T-helper 9 cell (primary cell): ENCODE measurements around the gene GNG12.

Experiments used
- DNase-seq: peaks from one replicate; pipeline ENCODE4 v3.0.0-alpha.2; 2020

Gene GNG12

DNA sequence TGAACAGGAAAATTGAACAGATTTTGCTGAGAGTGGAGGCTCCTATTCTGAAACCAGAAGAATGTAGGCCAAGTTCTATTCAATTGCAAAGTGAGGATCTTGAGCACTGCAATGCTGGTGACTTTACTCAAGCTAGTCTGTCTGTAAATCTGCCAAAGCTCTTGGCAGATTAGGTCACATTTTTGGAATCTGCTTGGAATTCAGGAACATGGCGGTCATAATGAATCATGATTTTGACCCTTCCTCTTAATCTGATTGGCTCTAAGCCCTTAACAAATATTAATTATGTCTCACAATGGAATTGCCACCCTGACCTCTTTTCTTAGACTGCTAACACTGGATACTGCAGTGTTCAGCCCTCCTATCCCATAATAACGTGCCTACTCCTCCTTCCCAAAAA lies 7.2 kb upstream of the GNG12 start:
- DNase-seq = no peak

DNA sequence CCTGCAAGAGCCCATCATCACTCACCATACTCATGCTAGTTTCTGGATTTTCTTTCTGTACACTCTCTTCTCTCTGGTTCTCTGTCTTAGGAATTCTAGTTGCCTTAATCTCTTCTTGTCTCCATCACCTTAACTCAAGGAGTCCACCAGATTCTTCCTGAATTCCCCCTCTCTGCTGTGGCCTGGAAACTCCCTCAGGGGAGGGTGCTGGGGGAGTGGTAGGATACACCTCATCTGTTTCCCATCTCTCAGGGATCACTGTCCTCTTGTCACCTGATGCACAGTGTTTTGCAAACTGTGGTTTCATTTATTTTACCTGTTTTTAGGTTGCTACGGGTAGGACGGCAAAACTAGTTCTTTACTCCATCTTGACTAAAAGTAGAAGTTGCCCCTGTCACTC lies 6.6 kb upstream of the GNG12 start:
- DNase-seq = no peak

GRCh38 chr1:67838180-67838910 lies 5.1 kb upstream of the GNG12 start:
- DNase-seq = no peak

- no peak for DNase-seq
These were observed 3.5 kb upstream of the GNG12 start for GRCh38 chr1:67836769-67837168.

DNA sequence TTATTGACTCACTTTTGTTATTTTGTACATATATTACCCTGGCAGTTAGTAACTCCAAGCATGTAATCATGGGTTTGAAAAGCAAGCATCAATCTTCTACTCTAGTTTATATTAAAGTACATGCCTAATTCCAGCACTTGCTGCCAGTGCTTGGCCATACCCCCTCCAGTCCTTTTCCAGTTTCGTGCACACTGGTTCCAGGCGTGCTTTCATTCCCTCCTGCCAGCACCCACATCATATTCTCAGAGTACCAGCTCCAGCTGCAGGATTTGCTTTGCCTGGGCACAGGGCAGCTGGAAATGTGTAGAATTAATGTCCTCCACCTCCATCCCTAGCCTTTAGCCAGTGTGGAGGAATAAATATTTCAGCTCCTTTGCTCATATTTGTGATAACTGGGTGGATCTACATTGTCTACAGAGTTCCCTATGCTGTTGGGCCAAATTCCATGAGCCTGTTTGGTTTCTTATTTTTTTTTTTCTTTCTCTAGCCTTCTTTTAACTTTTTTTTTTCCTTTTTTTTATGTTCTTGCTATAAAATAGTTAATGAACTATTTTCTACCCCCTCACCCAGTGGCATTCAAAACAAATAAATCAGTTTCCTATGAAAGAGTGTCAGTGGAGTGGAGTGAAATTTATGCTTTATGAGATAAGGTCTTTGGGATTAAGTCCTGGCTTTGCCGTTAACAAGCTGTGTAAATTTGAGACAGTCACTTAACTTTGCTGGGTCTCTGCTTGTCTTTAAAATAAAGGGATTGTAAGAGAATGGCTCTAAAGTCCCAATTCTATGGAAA lies 2.6 kb upstream of the GNG12 start:
- DNase-seq = no peak

DNA sequence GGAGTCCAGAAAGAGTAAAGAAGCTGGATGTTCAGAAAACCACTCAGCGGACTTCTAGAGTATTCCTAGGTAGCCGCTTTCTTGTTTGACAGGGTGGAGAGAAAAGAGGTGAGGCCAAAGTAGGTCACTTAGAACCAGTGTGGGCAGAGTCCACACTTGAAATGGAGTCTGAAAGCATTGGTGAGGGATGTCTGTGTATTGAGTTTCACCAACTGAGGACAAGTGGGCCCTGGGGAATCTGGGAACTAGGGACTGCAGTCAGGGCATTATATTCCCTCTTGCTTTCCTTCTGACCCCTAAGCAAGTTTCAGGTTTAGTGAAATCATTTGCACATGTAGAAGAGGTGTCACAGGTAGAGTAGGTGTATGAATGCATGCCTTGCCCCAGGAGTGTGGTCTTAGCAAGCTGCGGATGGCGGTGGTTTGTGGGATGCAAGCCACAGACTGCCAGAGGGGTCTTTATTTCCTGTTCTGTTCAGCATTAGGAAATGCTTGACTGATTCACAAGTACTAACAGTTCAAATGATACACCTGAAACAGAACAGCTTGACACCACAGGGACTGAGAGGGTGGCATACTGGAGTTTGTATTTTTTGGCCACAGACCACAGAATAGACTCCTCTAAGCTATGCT lies 1.1 kb upstream of the GNG12 start:
- no peak for DNase-seq

DNA sequence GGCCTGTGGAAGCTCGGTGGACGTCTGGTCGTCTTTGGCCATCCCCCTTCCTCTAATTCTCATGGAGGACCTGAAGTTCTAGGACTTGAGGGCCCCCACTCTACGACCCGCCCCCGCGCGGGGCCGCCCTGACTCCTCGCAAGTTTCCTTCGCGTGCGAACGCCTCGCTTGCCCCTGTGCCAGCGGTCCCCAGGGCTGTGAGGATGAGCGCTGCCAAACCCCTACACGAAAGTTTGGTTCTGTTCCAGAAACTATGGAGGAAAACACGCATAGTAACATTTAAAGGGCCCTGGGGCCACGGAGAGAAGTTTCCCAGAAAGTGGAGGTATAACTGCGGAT lies 304 bp upstream of the GNG12 start:
- DNase-seq = no peak

- no peak for DNase-seq
These were observed 1.3 kb downstream of the GNG12 start for GRCh38 chr1:67831850-67832513.

GRCh38 chr1:67830928-67831830 lies 2.1 kb downstream of the GNG12 start:
- no peak for DNase-seq

GRCh38 chr1:67830226-67830625 lies 3.0 kb downstream of the GNG12 start:
- DNase-seq = no peak

DNA sequence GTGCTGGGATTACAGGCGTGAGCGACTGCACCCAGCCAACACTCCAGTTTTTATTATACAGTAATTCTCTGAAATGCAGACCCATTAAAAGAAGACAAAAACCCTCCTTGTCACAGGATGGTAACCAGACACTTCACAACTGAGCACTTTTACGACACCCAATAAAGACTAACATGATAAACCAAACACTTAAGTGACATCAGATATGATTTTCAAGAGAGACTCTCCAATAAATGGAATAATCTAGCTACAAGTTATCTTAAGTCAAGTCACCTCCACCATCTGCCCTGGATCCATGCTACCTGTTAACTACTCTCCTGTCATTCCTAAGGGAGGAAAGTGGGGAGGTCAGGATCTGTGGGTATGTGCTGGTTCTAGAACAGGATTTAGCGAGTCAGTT lies 5.6 kb downstream of the GNG12 start:
- no peak for DNase-seq

- DNase-seq = no peak
These were observed 7.7 kb downstream of the GNG12 start for GRCh38 chr1:67825591-67825990.

DNA sequence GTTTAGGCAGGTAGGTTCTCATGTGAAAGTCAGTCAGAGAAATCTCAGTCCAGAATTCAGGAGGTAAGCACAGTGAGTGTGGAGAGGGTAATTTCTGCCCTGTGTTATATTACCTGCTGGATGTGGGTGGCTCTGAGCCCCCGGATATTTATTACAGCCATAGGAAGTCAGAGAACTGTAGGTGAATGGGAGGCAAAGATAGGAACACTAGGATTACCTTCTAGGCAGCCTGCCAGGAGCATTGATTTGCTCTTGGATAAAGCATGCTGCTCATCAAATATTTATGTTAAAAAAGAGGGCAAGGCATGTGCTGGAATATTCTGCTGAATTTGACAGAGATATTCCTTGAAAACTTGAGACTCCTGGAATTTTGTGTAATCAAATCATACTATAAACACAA lies 8.5 kb downstream of the GNG12 start:
- DNase-seq = no peak

GRCh38 chr1:67823615-67824014 lies 9.7 kb downstream of the GNG12 start:
- DNase-seq = no peak

DNA sequence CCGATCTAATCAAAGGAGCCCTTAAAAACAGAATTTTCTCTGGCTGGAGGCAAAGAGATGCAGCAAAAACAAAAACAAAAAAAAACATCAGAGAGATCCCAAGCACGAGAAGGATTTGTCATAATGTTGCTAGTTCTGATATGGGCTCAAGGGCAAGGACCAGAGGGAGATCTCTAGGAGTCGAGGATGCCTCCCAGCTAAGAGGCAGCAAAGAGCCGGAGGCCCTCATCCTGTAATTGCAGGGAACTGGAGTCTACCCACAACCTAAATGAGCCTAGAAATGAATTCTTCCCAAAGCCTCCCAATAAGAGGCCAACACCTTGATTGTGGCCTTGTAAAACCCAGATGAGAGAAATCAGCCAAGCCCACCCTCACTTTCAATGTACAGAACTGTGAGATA lies 12.0 kb downstream of the GNG12 start:
- DNase-seq = no peak

DNA sequence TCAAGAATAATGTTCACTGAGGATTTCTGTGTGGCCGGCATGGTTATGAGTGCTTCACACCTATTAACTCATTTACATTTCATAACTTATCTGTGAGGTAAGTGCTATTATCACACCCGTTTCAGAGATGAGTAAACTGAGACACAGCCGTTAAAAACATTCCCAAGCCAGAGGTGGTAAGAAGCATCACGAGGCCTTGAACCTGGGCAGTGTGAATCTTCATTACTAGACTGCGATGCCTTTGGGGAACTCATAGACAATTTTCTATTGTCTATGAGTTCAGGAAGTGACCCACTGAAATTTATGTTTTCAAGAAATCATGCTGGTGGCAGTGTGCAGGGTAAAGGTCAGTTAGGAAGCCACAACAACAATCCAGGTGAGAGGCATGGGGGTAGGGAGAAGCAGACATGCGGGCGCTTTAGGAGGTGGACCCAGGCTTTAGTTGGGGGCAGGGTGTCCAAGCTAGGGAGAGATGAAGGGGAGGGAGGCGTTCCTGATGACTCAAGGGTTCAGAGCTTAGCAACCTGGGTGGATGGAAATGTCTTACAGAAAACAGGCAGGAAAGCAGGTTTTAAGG lies 14.5 kb downstream of the GNG12 start:
- no peak for DNase-seq

DNA sequence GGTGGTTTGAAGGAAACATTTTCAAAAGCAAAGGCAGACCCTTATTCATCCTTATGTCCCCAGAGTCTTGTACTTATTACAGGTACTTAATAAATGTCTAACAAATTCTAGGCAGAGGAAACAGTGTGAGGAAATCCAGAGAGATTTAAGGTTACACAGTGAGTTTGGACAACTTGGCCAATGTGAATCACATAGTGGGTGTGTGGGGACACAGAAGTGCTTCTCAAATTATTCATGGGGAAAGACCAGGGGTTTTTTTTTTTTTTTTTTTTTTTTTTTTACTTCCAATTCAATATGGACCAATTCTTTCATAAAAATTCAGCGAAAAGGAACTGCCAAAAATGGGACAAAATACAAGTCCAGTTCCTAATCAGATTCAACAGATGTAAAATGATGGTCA lies 15.1 kb downstream of the GNG12 start:
- DNase-seq = no peak

DNA sequence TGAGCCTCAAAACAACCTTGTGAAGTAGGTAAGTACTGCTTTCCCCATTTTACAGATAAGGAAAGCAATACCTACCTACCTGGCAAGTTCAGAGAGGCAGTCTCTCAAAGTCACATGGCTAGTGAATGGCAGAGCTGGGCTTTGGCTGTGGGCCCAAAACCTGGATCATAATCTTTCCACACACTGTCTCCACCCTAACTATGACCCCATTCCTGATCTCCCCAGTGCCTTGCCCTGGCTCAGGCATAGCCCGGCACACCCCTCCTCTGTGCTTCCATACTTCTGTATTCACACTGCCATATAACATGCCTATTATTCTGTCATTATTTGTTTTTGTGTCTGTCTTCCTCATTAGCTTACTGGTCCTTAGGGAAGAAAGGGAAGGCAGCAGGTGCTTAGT lies 15.9 kb downstream of the GNG12 start:
- no peak for DNase-seq

- no peak for DNase-seq
These were observed 16.8 kb downstream of the GNG12 start for GRCh38 chr1:67816506-67816905.

- DNase-seq = no peak
These were observed 17.2 kb downstream of the GNG12 start for GRCh38 chr1:67816095-67816475.

DNA sequence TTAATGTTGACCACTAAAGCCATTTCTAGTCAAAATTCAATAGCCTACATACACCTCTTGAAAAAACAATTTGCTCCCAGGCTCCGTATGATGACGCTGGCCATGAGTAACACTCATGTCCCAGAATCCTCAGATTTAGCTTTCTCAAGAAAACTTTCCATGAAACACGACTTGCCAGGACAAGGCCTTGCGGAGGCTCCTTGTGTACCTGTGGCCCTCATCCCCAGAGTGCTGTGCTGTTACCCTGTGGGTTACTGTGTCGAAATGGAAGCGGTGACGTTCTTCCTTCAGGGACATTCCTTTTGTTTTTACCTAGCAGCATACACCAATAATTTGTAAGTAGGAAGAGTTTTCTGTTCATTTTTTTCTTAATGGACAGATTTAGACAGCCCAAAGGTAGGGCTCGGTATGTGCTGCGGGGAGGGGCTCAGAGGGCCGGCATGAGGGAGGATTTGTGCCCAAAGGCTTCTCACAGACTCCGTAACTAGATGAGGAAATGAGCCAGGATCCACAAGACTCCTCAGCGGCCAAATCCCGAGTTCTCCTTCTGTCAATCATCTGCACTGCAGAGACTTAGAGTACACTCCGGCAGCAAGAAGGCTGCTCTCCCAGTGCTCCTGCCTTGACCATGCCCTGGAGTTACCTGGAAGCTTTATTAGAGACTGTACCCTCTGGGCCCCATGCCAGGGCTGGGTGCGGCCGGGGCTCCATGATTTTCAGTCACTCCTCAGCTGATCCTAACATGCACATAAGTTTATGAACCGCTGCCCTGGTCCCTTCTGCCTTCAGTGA lies 17.8 kb downstream of the GNG12 start:
- DNase-seq = no peak
